Measurements from ENCODE around the gene CCDC88A. TPM values are rescaled to one million over a fixed set of nuclear protein-coding genes. Genes with fewer than 3 reads are reported as not detected.
"Not testable (repeated sequence)": the region's sequence is repeated elsewhere in the genome, so short reads cannot be mapped to it uniquely, and the experiment has no call there.

The CCDC88A gene
- polyA plus RNA-seq, 1 experiment: 18.7 TPM

DNA sequence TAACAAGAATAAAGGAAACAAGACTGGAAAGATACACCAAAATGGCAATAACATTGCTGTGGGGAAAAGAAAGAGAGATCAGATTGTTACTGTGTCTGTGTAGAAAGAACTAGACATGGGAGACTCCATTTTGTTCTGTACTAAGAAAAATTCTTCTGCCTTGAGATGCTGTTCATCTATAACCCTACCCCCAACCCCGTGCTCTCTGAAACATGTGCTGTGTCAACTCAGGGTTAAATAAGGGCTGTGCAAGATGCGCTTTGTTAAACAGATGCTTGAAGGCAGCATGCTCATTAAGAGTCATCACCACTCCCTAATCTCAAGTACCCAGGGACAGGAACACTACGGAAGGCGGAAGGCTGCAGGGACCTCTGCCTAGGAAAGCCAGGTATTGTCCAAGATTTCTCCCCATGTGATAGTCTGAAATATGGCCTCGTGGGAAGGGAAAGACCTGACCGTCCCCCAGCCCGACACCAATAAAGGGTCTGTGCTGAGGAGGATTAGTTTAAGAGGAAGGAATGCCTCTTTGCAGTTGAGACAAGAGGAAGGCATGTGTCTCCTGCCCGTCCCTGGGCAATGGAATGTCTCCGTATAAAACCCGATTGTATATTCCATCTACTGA is 140.3 kb downstream of the CCDC88A start:
- H3K27me3 ChIP-seq (ENCODE audit: control insufficient read depth, insufficient read depth, low read length); POLR2A ChIA-PET; H3K36me3 ChIP-seq (ENCODE audit: control insufficient read depth, insufficient read depth, low read length); H3K4me3 ChIP-seq (ENCODE audit: low read depth, low read length); DNase-seq (ENCODE audit: low read depth); CTCF ChIA-PET: not testable (repeated sequence)

DNA sequence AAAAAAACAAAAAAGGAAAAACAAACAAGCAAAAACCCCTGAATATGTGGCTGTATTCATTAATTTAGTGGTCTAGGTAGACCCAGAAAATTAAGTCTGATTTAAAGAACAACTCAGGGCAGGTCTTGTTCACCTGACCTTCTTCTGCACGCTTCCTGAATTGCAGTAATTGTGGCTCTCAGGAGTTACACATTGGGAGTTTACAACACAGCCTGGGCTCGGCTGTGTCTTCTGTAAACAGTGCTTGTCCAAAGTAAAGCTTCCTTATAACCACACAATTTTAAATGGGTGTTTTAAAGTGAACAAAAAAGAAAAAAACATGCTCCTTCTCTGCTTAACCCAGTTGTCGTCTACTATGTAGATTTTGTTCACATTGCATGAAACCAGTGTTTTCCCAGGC is 142.3 kb downstream of the CCDC88A start:
- DNase-seq (ENCODE audit: low read depth): no peak
- ChIA-PET CTCF (no interaction called here), POLR2A (no interaction called here)
- TF ChIP-seq, protein P1, sequence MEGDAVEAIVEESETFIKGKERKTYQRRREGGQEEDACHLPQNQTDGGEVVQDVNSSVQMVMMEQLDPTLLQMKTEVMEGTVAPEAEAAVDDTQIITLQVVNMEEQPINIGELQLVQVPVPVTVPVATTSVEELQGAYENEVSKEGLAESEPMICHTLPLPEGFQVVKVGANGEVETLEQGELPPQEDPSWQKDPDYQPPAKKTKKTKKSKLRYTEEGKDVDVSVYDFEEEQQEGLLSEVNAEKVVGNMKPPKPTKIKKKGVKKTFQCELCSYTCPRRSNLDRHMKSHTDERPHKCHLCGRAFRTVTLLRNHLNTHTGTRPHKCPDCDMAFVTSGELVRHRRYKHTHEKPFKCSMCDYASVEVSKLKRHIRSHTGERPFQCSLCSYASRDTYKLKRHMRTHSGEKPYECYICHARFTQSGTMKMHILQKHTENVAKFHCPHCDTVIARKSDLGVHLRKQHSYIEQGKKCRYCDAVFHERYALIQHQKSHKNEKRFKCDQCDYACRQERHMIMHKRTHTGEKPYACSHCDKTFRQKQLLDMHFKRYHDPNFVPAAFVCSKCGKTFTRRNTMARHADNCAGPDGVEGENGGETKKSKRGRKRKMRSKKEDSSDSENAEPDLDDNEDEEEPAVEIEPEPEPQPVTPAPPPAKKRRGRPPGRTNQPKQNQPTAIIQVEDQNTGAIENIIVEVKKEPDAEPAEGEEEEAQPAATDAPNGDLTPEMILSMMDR (IDR thresholded peaks at IDR 0.05; ENCODE audit: insufficient read depth, low read depth, low read length): no peak
- Histone ChIP-seq H3K36me3 (ENCODE audit: control insufficient read depth, insufficient read depth, low read length) (no peaks in the 10 kb centered on the region), H3K4me3 (ENCODE audit: low read depth, low read length) (no peak overlapping the region), H3K27me3 (ENCODE audit: control insufficient read depth, insufficient read depth, low read length) (no peaks in the 10 kb centered on the region)

DNA sequence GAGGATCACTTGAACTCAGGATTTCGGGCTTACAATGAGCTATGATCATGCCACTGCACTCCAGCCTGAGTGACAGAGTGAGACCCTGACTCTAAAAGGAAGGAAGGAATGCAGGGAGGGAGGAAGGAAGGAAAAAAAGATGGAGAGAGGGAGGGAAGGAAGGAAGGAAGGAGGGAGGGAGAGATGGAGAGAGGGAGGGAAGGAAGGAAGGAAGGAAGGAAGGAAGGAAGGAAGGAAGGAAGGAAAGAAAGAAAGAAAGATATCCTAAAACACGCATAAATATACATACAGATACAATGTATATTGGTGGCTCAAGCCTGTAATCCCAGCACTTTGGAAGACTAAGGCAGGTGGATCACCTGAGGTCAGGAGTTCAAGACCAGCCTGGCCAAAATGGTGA is 145.3 kb downstream of the CCDC88A start:
- H3K27me3 ChIP-seq (ENCODE audit: control insufficient read depth, insufficient read depth, low read length); POLR2A ChIA-PET; DNase-seq (ENCODE audit: low read depth); H3K36me3 ChIP-seq (ENCODE audit: control insufficient read depth, insufficient read depth, low read length); CTCF ChIA-PET; H3K4me3 ChIP-seq (ENCODE audit: low read depth, low read length): not testable (repeated sequence)

DNA sequence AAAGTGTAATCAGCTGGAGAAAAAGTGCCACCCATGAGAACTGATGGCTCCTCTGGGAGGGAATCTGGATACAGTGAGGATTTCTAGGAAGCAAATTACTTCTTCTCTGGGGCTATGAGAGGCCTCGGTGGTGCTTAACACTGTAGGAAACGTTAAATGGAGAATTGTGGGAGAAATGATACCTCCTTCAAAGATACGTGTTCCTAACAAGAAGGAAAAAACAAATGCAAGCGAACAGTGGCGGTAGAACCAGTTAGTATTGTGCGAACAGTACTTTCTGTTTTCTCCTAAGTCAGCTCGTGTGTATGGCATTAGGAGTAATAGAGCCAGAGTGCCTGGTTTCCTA is 150.0 kb downstream of the CCDC88A start:
- Histone ChIP-seq H3K36me3 (ENCODE audit: control insufficient read depth, insufficient read depth, low read length) (no peaks in the 10 kb centered on the region), H3K27me3 (ENCODE audit: control insufficient read depth, insufficient read depth, low read length) (no peaks in the 10 kb centered on the region), H3K4me3 (ENCODE audit: low read depth, low read length) (peak overlapping the region; percentile 52)
- no peak for DNase-seq (ENCODE audit: low read depth)
- TF ChIP-seq, protein P1 (IDR thresholded peaks at IDR 0.05; ENCODE audit: insufficient read depth, low read depth, low read length): no peak
- ChIA-PET CTCF (interaction anchor here (0.5 kb wide), 1 partner anchor 933 kb away, joined by 3 read pairs; no protein-coding TSS in a partner anchor), POLR2A (no interaction called here)

DNA sequence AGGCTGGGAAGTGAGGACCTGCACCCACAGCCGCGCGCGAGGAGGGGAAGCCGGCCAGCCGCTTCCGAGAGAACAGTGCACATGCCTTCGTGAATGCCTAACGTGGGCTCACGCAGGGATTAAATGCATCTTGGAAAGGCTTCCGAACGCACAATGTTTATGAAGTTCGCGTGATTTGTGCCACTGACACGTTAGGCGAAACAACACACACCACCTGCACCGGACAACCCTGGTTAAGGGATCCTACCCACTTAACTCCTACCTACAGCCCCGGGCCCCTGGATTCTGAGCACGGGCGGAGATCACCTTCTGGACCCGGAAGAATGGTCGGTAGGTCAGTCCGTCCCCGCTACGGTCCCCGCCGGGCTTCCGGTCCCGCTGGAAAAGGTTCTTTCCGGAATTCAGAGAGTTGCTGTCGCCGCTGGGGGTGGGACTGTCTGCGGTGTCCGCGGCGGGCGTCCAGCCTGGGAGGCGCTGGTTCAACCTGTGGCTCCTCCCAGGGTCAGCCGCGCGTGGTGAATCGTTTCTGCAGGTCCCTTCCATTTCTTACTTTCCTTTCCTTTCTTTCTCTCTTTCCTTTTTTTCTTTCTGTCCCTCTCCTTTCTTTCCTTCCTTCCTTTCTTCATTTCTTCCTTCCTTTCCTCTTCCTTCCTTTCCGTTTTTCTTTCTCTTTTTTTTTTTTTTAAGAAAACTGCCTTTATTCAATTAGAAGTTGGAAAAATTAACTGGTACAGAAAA is 150.6 kb downstream of the CCDC88A start, which contains the start of gene MTIF2:
TSS of gene MTIF2 (minus strand) at position 325 of the 738 bp plus-strand sequence. CDS start 5,373 bp downstream, outside the sequence.
- ChIA-PET POLR2A (no interaction called here), CTCF (interaction anchor here (0.5 to 0.8 kb wide), 2 partner anchors 162 to 934 kb away, joined by 3 read pairs; no protein-coding TSS in a partner anchor)
- TF ChIP-seq, protein P1 (IDR thresholded peaks at IDR 0.05; ENCODE audit: insufficient read depth, low read depth, low read length): peak; percentile 4; the same call in 1 of the 2 replicates

DNA sequence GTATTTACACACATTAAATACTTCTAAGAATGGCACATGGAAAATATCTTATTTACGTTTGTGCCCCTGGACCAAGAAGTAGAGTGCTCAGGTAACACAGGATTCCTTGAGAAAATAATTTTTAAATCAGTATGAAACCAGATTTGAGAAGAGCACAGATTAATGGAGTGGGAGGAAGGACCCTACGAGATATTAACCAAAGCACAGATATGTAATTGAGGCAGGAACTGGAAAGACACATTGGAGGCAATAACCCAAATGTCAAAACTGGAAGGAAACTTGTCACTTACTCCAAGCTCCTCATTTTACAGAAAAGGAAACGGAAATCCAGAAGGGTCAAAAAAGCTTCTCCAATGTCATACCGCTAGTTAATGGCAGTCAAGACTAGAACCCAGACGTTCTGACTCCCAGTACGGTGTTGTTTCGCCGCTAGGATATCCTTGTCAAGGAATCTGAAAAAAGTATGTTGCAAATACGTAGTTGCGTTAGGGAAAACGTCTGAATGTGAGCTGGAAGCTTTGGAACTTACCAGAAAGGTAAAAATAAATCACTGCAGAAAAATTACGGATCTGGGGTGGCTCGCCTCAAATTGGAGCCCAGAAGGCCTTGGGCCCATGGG is 151.3 kb downstream of the CCDC88A start:
- POLR2A ChIA-PET: no interaction called here
- DNase-seq (ENCODE audit: low read depth): no peak
- TF ChIP-seq, protein P1 (IDR thresholded peaks at IDR 0.05; ENCODE audit: insufficient read depth, low read depth, low read length): no peak
- Histone ChIP-seq H3K36me3 (ENCODE audit: control insufficient read depth, insufficient read depth, low read length) (peaks cover 2% of the 10 kb centered on the region; the same call in 1 of the 2 replicates), H3K27me3 (ENCODE audit: control insufficient read depth, insufficient read depth, low read length) (no peaks in the 10 kb centered on the region), H3K4me3 (ENCODE audit: low read depth, low read length) (peak overlapping the region; percentile 52)
- CTCF ChIA-PET: interaction anchor here (0.8 kb wide), 1 partner anchor 163 kb away, joined by 3 read pairs; no protein-coding TSS in a partner anchor

More for the DNA sequence above, 150.6 kb downstream of the CCDC88A start, which contains the start of gene MTIF2:
- Histone ChIP-seq H3K27me3 (ENCODE audit: control insufficient read depth, insufficient read depth, low read length) (no peaks in the 10 kb centered on the region), H3K4me3 (ENCODE audit: low read depth, low read length) (peak within 1 kb of the TSS; percentile 52), H3K36me3 (ENCODE audit: control insufficient read depth, insufficient read depth, low read length) (no peaks in the 10 kb centered on the region; the same call in 1 of the 2 replicates)
- peak; percentile 61 for DNase-seq (ENCODE audit: low read depth)

DNA sequence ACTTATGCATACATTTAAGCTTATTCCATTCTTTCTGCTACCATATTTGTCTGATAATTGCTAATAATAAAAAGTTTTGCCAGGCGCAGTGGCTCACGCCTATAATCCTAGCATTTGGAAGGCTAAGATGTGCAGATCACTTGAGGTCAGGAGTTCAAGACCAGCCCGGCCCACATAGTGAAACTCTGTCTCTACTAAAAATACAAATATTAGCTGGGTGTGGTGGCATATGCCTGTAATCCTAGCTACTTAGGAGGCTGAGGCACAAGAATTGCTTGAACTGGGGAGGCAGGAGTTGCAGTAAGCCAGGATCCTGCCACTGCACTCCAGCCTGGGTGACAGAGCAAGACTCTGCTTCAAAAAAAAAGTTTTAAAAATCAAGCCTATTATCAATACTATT is 160.1 kb downstream of the CCDC88A start:
- H3K27me3 ChIP-seq (ENCODE audit: control insufficient read depth, insufficient read depth, low read length); DNase-seq (ENCODE audit: low read depth); H3K36me3 ChIP-seq (ENCODE audit: control insufficient read depth, insufficient read depth, low read length); POLR2A ChIA-PET; H3K4me3 ChIP-seq (ENCODE audit: low read depth, low read length): not testable (repeated sequence)
- CTCF ChIA-PET: interaction anchor here (0.9 kb wide), 1 partner anchor 172 kb away, joined by 4 read pairs; no protein-coding TSS in a partner anchor
